Stimulated activated effector memory CD8-positive, alpha-beta T cell treated with anti-CD3 and anti-CD28 coated beads, Interleukin-12 subunit alpha, Interleukin-12 subunit beta, amount 100 ng/mL, for 72 hours (primary cell): ENCODE results near the gene FAM229A.
"Not testable (repeated sequence)": the region's sequence is repeated elsewhere in the genome, so short reads cannot be mapped to it uniquely, and the experiment has no call there.

Source experiments
- ATAC-seq: fragments of 150-1000 bp; cut with Tn5 transposase; 2 replicates; pipeline ENCODE4 v1.10.0; 2021
- DNase-seq, 2 donors: peaks; one replicate each; pipeline ENCODE4 v3.0.0; 2021 to 2022; ENCODE audit warnings: low spot score in 2 of 2
- H3K27ac Mint-ChIP-seq: one replicate; pipeline ENCODE4 v1.8.0; 2022; ENCODE audit warnings: mild to moderate bottlenecking, mixed read lengths
- H3K36me3 Mint-ChIP-seq: one replicate; pipeline ENCODE4 v1.8.0; 2022; ENCODE audit warnings: mild to moderate bottlenecking, mixed read lengths
- H3K4me1 Mint-ChIP-seq: one replicate; pipeline ENCODE4 v1.8.0; 2022; ENCODE audit warnings: mixed read lengths
- H3K4me3 Mint-ChIP-seq: one replicate; pipeline ENCODE4 v1.8.0; 2022; ENCODE audit warnings: mild to moderate bottlenecking, mixed read lengths
- H3K9me3 Mint-ChIP-seq: one replicate; pipeline ENCODE4 v1.8.0; 2022; ENCODE audit warnings: mixed read lengths

FAM229A gene

DNA sequence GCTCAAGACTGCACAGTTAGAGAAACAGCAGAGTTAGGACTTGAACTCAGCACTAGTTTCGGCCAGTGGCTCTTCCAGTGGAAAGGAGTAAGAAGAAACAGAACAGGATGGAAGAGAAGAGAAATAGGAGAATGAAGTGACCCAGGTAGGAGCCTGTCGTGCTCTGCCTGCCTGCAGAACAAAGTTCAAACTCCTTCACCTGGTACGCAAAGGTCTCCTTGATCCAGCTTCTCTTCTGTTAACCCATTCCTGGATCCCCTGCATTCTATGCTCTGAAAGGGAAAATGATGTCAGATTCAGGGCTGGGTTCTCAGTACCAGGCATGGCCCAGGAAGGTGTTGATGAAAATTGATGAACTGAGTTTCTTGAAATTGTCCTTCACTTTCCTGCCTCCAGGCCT lies 3.9 kb downstream of the FAM229A start:
- Mint-ChIP-seq H3K36me3 (peaks cover 33% of the 10 kb centered on the region), H3K27ac (no peak overlapping the region), H3K9me3 (no peaks in the 10 kb centered on the region), H3K4me3 (no peak overlapping the region), H3K4me1 (peaks cover 36% of the 10 kb centered on the region)
- DNase-seq (no peak), ATAC-seq (no peak)

DNA sequence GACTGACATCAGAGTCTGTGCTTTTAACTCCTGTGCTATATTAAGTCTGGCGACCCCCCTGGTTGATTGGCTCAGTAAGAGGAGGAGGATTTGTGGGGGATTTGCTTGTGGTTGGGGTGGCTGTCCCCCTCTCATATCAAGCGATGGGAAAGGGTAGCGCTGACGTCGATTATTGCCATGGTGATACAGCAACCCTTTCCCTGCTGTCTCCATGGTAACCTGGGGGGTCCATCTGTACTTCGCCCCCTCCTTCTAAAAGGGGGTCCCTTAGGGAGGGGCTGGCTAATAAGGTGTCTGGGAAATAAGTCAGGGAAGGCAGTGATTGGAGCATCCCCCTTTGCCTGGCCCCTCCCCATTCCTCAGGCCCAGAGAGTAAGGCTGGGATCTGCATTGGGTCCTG lies 4.7 kb downstream of the FAM229A start:
- no peak for ATAC-seq

DNA sequence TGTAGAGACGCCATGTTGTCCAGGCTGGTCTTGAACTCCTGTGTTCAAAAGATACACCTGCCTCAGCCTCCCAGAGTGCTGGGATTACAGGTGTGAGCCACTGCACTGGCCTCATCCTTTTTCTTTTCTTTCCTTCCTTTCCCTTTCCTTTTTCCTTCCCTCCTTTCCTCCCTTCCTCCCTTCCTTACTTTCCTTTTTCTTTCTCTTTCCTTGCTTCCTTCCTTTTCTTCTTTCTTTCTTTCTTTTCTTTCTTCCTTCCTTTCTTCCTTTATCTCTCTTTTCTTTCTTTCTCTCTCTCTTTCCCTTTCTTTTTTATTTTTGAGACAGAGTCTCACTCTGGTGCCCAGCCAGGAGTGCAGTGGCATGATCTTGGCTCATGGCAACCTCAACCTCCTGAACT lies 5.8 kb downstream of the FAM229A start:
- Mint-ChIP-seq H3K4me1 (peaks cover 34% of the 10 kb centered on the region), H3K36me3 (peaks cover 30% of the 10 kb centered on the region), H3K9me3 (no peaks in the 10 kb centered on the region), H3K4me3 (no peak overlapping the region), H3K27ac (peak overlapping the region; percentile 7)
- no peak for ATAC-seq
- no peak for DNase-seq

More for the DNA sequence above, 4.7 kb downstream of the FAM229A start:
- no peak for DNase-seq
- no peak overlapping the region for H3K27ac Mint-ChIP-seq
- H3K4me1 Mint-ChIP-seq, result peaks cover 39% of the 10 kb centered on the region
- peaks cover 28% of the 10 kb centered on the region for H3K36me3 Mint-ChIP-seq
- H3K4me3 Mint-ChIP-seq, result no peak overlapping the region
- no peaks in the 10 kb centered on the region for H3K9me3 Mint-ChIP-seq

DNA sequence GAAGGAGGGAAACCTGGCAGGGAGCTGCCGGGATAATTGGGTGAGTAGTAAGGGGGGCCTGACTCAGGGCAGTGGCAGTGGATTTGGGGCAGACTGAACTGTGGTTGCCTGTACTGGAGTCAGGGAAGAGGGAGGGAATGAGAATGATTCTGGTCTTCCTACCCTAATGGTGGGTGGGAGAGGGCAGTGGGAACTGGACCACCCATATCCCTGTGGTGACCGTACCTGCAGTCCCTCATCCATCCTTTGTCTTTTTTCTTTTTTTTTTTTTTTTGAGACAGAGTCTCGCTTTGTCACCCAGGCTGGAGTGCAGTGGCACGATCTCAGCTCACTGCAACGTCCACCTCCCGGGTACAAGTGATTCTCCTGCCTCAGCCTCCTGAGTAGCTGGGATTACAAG lies 6.5 kb downstream of the FAM229A start:
- ATAC-seq, DNase-seq: not testable (repeated sequence)

DNA sequence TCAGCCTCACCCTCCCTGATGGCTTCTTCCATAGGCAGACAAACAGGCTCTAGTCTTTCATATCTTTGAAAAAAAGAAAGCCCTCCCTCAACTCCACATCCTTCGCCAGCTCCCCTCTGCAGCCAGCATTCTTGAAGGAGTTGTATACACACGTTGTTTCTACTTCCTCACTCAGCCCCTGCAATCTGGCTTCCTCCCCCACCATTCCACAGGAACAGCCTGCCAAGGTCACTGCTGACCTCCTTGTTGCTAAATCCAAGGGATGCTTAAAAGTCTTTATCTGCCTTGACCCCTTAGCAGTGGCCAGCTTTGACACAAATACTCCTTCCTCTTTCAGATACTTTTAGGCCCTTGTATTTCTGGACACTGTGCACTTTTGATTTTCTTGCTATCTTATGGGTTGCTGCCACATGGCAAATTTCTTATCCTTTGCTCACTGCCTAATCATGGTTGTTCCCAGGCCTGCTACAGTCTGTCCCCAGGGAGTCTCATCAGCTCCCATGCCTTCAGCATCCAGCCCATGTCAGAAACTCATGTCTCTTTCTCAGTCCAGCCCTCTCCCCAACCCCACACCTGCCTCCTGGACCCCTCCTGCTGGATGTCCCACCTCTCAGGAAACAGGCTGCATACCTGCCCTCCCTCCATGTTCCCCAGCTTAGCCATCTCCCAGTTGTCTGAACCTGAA lies 8.3 kb downstream of the FAM229A start:
- Mint-ChIP-seq H3K4me1 (peaks cover 26% of the 10 kb centered on the region), H3K9me3 (no peaks in the 10 kb centered on the region), H3K36me3 (peaks cover 26% of the 10 kb centered on the region), H3K4me3 (no peak overlapping the region), H3K27ac (no peak overlapping the region)
- ATAC-seq, result no peak
- DNase-seq, result no peak

More for the DNA sequence above, 6.5 kb downstream of the FAM229A start:
- Mint-ChIP-seq H3K4me1 (peaks cover 32% of the 10 kb centered on the region), H3K36me3 (peaks cover 30% of the 10 kb centered on the region)
- H3K4me3 Mint-ChIP-seq, H3K27ac Mint-ChIP-seq, H3K9me3 Mint-ChIP-seq: not testable (repeated sequence)

DNA sequence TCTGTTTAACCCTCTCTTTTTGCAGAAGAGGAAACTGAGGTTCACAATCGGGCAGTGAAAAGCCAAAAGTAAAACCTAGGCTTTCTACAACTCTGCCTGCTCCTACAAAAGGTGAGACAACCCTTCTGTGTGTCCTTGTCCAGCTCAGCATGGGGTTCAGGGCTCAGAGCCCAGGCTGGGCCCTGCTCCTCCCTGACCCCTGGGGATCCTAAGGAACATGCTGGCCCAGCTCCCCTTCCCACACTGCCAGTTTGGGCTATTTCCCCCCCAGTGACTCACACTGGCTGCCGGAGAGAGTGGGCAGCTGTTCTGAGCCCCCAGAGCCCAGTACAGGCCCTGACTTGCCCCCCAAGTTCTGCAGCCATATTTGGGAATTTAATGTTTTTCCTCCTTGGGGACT lies 8.9 kb downstream of the FAM229A start:
- Mint-ChIP-seq H3K4me1 (peaks cover 32% of the 10 kb centered on the region), H3K27ac (peak overlapping the region; percentile 39), H3K9me3 (no peaks in the 10 kb centered on the region), H3K4me3 (peak overlapping the region; percentile 66), H3K36me3 (peaks cover 23% of the 10 kb centered on the region)
- no peak for DNase-seq
- ATAC-seq, result no peak

DNA sequence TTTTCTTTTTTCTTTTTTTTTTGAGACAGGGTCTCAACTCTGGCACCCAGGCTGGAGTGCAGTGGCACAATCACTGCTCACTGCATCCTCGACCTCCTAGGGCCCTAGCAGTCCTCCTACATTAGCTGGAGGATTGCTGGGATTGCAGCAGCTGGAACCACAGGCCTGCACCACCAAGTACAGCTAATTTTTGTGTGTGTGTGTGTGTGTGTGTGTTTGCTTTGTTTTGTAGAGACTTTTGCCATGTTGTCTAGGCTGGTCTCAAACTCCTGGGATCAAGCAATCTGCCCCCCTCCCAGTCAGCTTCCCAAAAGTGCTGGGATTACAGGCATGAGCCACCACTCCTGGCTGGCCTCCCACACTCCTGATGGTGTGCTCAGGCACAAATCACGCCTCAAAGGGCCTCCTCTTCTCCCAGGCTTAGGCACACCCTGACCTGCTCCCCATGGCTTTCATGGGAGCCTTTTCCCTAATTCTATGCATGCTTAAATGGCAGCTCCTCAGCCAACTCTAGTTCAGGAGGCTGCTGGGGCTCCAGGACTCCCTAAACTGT lies 9.4 kb downstream of the FAM229A start:
- Mint-ChIP-seq H3K27ac (peak overlapping the region; percentile 39), H3K4me1 (peaks cover 35% of the 10 kb centered on the region), H3K36me3 (peaks cover 23% of the 10 kb centered on the region), H3K4me3 (peak overlapping the region; percentile 66), H3K9me3 (no peaks in the 10 kb centered on the region)
- DNase-seq (no peak), ATAC-seq (no peak)

DNA sequence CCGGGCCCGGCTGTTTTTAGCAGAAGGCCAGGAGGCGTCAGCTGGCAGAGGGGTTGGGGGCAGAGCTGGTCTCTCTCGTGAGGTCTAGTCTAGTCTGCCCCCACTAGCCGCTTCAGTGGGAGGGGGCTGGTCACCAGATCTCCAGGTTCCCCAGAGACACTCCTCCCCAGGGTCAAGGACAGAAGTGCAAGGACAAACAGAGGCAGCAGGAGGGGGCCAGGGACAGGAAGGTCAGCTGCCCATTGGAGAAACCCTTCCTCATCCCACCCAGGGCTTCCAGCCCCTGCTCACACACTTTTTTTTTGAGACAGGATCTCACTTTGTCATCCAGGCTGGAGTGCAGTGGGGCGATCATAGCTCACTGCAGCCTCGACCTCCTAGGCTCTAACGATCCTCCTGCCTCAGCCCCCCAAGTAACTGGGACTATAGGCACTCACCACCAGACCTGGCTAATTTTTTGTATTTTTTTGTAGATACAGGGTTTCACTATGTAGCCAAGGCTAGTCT lies 10.0 kb downstream of the FAM229A start:
- ATAC-seq, result no peak
- DNase-seq, result no peak
- peak overlapping the region; percentile 66 for H3K4me3 Mint-ChIP-seq
- H3K36me3 Mint-ChIP-seq, result peaks cover 17% of the 10 kb centered on the region
- no peaks in the 10 kb centered on the region for H3K9me3 Mint-ChIP-seq
- H3K27ac Mint-ChIP-seq, result peak overlapping the region; percentile 39
- H3K4me1 Mint-ChIP-seq, result peaks cover 35% of the 10 kb centered on the region

DNA sequence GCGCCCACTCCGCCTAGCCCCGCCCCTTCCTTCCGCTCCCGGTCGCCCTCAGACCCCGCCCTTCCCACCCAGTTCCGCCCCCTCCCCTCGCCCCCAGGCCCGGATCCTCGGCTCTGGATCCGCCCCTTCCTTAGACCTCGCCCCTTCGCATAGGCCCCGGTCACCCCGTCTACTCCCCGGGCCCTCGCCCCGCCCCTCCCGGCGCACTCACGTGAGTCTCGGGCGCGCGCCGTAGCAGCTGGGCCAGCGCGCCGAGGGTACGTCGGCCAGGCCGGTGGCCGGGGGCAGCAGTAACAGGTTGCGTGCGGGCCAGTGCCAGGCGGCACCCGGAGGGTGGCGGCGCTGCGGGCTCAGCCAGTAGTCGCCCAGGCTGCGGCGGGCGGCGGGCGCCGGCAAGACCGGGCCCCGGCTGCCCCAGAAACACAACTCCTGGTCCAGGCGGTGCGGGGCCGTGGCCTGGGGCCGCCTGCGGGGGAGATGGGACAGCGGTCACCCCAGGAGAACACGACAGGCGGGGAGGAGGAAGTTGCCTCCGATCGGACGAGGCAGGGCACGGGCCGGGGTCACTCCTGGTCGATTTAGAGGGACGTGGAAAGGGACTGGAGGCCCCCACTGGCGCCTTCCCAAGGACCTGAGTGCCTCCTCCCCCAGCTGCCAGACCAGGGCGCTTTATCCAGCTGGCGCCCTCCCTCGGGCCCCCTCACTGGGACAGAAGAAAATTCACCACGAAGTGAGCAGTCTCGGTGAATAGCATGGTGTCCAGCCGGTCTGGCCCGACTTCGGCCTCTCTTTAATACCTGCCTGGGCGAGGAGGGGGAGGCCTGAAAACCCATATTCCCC lies 10.7 kb downstream of the FAM229A start:
- Mint-ChIP-seq H3K4me3 (peak overlapping the region; percentile 66), H3K36me3 (peaks cover 17% of the 10 kb centered on the region), H3K27ac (peak overlapping the region; percentile 54), H3K9me3 (no peaks in the 10 kb centered on the region), H3K4me1 (peaks cover 38% of the 10 kb centered on the region)
- DNase-seq, result peak; percentile 74 to 92
- ATAC-seq, result peak; percentile 92

DNA sequence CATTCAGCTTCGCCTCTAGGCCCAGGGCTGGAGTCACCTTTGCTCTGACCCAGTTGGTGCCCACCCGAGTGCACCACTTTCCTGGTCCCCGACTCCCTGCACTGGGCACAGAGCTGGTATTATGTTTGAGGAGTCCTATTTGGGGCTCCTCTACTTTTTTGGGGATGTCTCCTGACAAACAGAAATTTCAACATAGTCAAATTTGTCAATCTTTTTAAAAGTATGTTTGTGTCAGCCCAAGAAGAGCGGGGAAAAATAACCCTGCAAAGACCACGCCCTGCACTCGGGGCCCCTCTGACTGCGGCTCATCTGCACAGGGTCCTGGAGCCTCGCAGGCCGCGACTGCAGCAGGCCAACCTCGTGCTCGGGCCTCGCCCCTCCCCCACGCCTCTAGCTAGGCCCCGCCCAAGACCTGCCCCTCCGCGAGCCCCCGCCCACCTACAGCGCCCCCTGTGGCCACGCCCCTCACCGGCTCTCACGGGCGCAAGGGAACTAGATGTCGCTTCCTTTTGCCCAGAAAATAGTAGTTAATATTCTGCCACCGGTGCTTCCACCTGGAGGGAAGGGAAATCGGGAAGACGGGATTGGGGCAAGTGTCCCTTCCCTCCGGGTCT lies 11.4 kb downstream of the FAM229A start:
- Mint-ChIP-seq H3K4me1 (peaks cover 45% of the 10 kb centered on the region), H3K4me3 (peak overlapping the region; percentile 66), H3K36me3 (peaks cover 17% of the 10 kb centered on the region), H3K9me3 (no peaks in the 10 kb centered on the region), H3K27ac (peak overlapping the region; percentile 54)
- DNase-seq, result peak in 1 of 2 donors; percentile 91
- ATAC-seq, result peak; percentile 66

DNA sequence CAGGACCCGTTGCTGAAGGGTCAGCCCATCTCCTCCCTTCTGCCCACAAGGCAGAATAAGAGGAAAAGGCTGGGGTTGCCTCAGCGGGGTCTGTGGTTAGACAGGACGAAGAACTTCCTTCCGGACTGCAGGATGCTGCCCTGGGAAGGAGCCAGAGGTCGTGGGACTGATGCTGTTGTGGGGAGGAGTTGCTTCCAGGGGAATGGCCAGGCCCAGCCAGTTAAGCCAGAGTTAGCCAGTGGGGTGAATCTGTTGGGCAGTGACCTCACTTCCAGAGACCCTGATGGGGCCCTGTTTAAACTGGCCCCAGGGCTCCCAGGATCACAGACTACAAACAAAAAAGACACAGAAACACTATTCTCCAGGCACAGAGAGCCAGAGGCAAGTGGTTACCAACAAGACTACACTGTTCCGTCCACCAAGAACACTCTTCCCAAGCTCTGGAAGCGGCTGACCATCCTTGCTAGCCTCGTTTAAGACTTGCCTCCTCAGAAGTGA lies 13.0 kb downstream of the FAM229A start:
- Mint-ChIP-seq H3K4me1 (peaks cover 57% of the 10 kb centered on the region), H3K9me3 (no peaks in the 10 kb centered on the region), H3K4me3 (no peak overlapping the region), H3K27ac (peak overlapping the region; percentile 84), H3K36me3 (peaks cover 11% of the 10 kb centered on the region)
- DNase-seq (no peak), ATAC-seq (no peak)

DNA sequence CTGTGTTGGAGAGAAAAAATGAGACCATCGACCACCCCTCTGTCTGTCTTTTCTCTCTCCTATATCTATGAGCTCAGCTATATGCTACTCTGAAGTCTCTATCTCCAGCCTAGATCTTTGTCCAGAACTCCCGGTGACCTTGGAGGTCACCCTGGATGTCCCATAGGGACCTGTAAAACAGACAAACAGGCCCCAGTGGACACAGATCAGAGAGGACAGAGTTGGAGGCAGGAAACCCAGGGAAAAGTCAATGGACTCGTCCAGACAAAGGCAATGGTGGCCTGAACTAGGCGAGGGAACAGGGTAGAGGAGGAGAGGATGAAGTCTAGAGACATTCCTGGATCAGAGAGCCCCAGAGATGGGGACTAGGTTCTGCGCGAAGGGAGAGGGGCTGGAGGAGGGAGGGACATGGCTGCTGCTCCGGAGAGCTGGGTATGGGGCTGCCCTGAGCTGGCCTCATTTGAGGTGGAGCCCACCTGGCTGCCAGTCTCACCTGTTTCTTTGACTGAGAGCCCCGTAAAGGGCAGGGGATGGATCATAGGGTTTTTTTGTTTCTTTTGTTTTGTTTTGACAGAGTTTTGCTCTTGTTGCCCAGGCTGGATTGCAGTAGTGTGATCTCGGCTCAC lies 15.6 kb downstream of the FAM229A start:
- H3K27ac Mint-ChIP-seq, result no peak overlapping the region

DNA sequence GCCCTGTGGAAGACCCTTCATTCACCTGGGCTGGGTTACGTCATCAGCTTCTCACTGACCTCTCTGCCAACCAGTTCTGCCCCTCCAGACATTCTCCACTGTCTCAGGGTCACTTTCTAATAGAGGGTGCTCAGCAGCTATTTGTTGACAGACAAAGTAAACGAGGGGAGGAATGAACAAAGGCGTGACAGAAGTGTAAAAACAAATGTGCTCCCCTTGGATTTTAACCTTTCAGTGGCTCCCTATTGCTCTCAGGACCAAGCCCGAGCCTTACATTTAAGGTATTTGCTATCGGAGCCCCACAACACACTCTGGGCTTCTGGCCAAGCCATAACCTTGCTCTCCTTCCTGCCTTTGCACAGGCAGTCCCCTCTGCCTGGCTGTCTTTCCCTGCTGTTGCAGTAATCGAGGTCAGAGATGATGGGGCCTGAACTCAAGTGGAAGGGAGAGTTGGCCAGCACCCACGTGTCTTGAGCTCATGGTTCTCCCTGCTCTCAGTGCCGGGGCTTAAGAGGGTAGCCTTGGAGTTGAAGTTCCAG lies 16.9 kb downstream of the FAM229A start:
- ATAC-seq, result no peak
- H3K4me3 Mint-ChIP-seq, result no peak overlapping the region

More for the DNA sequence above, 15.6 kb downstream of the FAM229A start:
- no peaks in the 10 kb centered on the region for H3K36me3 Mint-ChIP-seq
- no peaks in the 10 kb centered on the region for H3K9me3 Mint-ChIP-seq
- H3K4me1 Mint-ChIP-seq, result peaks cover 57% of the 10 kb centered on the region
- DNase-seq, result no peak
- no peak overlapping the region for H3K4me3 Mint-ChIP-seq
- no peak for ATAC-seq

DNA sequence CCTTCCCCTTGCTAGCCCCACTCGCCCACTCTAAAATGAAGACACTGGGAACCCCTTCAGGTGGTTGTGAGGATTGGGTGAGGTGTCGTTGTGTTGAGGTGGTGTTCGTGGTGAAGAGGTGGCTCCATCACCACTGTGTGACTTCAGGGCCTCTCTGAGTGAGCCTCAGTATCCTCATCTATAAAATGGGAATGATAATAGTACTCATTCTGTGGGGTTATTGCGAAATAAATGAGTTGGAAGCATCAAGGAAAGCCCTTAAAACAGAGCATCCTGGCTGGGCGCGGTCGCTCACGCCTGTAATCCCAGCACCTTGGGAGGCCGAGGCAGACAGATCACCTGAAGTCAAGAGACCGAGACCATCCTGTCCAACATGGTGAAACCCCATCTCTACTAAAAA lies 19.6 kb downstream of the FAM229A start:
- H3K36me3 Mint-ChIP-seq, result no peaks in the 10 kb centered on the region
- DNase-seq (no peak), ATAC-seq (no peak)
- no peaks in the 10 kb centered on the region for H3K9me3 Mint-ChIP-seq
- peaks cover 63% of the 10 kb centered on the region for H3K4me1 Mint-ChIP-seq
- no peak overlapping the region for H3K4me3 Mint-ChIP-seq
- H3K27ac Mint-ChIP-seq, result no peak overlapping the region

More for the DNA sequence above, 16.9 kb downstream of the FAM229A start:
- Mint-ChIP-seq H3K9me3 (no peaks in the 10 kb centered on the region), H3K36me3 (no peaks in the 10 kb centered on the region), H3K4me1 (peaks cover 53% of the 10 kb centered on the region), H3K27ac (peak overlapping the region; percentile 68)
- no peak for DNase-seq
